ENCODE measurements around the gene KAT8.

Gene KAT8

GRCh38 chr16:31117384-31118222 is at the start of gene KAT8:
KAT8 (plus strand) TSS chr16:31117664; CDS start chr16:31117682, 18 bp downstream.
- peak; percentile 77 to 99 (median 94) for DNase-seq

GRCh38 chr16:31071861-31072260 is 45.6 kb upstream of the KAT8 start:
- no peak for DNase-seq

- peak in 2 of 14 donors; percentile 35 to 47 for DNase-seq
Measured at GRCh38 chr16:31072540-31073141, 44.8 kb upstream of the KAT8 start.

GRCh38 chr16:31073142-31073969 is 44.1 kb upstream of the KAT8 start:
- peak; percentile 54 to 98 (median 91) for DNase-seq

GRCh38 chr16:31073970-31074813 is 43.3 kb upstream of the KAT8 start, which contains the start of the genes ZNF646 and ZNF668:
ZNF646 (plus strand) TSS chr16:31074422; CDS start chr16:31076325, 1,903 bp downstream.
ZNF668 (minus strand) TSS chr16:31074240; CDS start chr16:31064459, 9,781 bp downstream.
- peak; percentile 37 to 99 (median 95) for DNase-seq

GRCh38 chr16:31074814-31075183 is 42.7 kb upstream of the KAT8 start:
- no peak for DNase-seq

GRCh38 chr16:31076319-31076718 is 41.1 kb upstream of the KAT8 start:
- DNase-seq: no peak

GRCh38 chr16:31077024-31077423 is 40.4 kb upstream of the KAT8 start:
- DNase-seq: no peak

- no peak for DNase-seq
Measured at GRCh38 chr16:31077592-31078396, 39.7 kb upstream of the KAT8 start.

- DNase-seq: no peak
Measured at GRCh38 chr16:31078597-31079341, 38.7 kb upstream of the KAT8 start.

- DNase-seq: no peak
Measured at GRCh38 chr16:31079342-31079944, 38.0 kb upstream of the KAT8 start.

GRCh38 chr16:31080035-31080629 is 37.3 kb upstream of the KAT8 start:
- DNase-seq: no peak

- no peak for DNase-seq
Measured at GRCh38 chr16:31080756-31081419, 36.6 kb upstream of the KAT8 start.

- peak in 9 of 14 donors; percentile 12 to 69 (median 28) for DNase-seq
Measured at GRCh38 chr16:31081428-31082351, 35.8 kb upstream of the KAT8 start.

- no peak for DNase-seq
Measured at GRCh38 chr16:31082368-31083045, 35.0 kb upstream of the KAT8 start.

GRCh38 chr16:31083081-31083480 is 34.4 kb upstream of the KAT8 start:
- DNase-seq: no peak

- no peak for DNase-seq
Measured at GRCh38 chr16:31083556-31083955, 33.9 kb upstream of the KAT8 start.
